K562 (cell line): ENCODE measurements around the gene FOS. TPM values are rescaled to one million over a fixed set of nuclear protein-coding genes. Genes with fewer than 3 reads are reported as not detected.
A peak's percentile ranks its signal among the peaks of the same experiment; 100 is the strongest.

ENCODE experiments used
- CEBPB ChIP-seq: fragments of 450-650 bp; IDR thresholded peaks from 2 replicates; pipeline ENCODE4 v1.6.1; 2016; ENCODE audit warnings: missing genetic modification characterization, missing compliant biosample characterization
- CLOCK ChIP-seq: fragments of 250-450 bp; sonication (Bioruptor Pico); IDR thresholded peaks from 2 replicates; pipeline ENCODE4 v1.4.0; 2020; ENCODE audit warnings: mild to moderate bottlenecking, moderate library complexity, borderline replicate concordance
- CTCFL ChIP-seq: IDR thresholded peaks from 2 replicates; pipeline ENCODE4 v1.6.1; 2011; ENCODE audit warnings: borderline replicate concordance, low read depth, mild to moderate bottlenecking, moderate library complexity, low read length; ENCODE audit not compliant: insufficient read depth, poor library complexity, severe bottlenecking
- DIDO1 ChIP-seq: fragments of 450-650 bp; IDR thresholded peaks from 2 replicates; pipeline ENCODE4 v1.6.1; 2016; ENCODE audit warnings: low read depth, missing biosample characterization, missing genetic modification characterization
- E2F8 ChIP-seq: fragments of 450-650 bp; IDR thresholded peaks from 2 replicates; pipeline ENCODE4 v1.7.1; 2018; ENCODE audit warnings: mild to moderate bottlenecking, low read depth; ENCODE audit not compliant: partially characterized antibody
- ETV5 ChIP-seq: sonication (generic); formaldehyde crosslinking; IDR thresholded peaks from 2 replicates; pipeline ENCODE4 v1.4.0; 2020; ENCODE audit warnings: low read depth, mild to moderate bottlenecking, missing genetic modification reagents
- HIVEP1 ChIP-seq: fragments of 250-450 bp; sonication (Bioruptor Pico); IDR thresholded peaks from 2 replicates; pipeline ENCODE4 v1.4.0; 2020; ENCODE audit warnings: mild to moderate bottlenecking
- HNRNPLL ChIP-seq: fragments of 200-400 bp; formaldehyde crosslinking; IDR thresholded peaks from 2 replicates; pipeline ENCODE4 v1.6.1; 2017; ENCODE audit warnings: low read length, low read depth, mild to moderate bottlenecking; ENCODE audit not compliant: poor library complexity, severe bottlenecking
- IRF1 ChIP-seq: sonication (generic); formaldehyde crosslinking; IDR thresholded peaks from 2 replicates; pipeline ENCODE4 v1.8.0; 2022; ENCODE audit warnings: missing genetic modification reagents, mild to moderate bottlenecking, borderline replicate concordance
- MTF1 ChIP-seq: fragments of 250-450 bp; sonication (Bioruptor Pico); IDR thresholded peaks from 2 replicates; pipeline ENCODE4 v1.9.0; 2021; ENCODE audit warnings: moderate library complexity, mild to moderate bottlenecking, inconsistent platforms, borderline replicate concordance
- MXD1 ChIP-seq: fragments of 250-450 bp; sonication (Bioruptor Pico); IDR thresholded peaks from 2 replicates; pipeline ENCODE4 v1.8.0; 2021; ENCODE audit warnings: borderline replicate concordance, mild to moderate bottlenecking, moderate library complexity; ENCODE audit not compliant: poor library complexity, severe bottlenecking
- NR2C2 ChIP-seq, 2 experiments: fragments of 200-800 bp in 1 of 2; sonication (Bioruptor generic) in 1 of 2; sonication (generic) in 1 of 2; formaldehyde crosslinking in 1 of 2; IDR thresholded peaks; 2 replicates each; pipeline versions ENCODE4 v1.6.1 to v1.8.0; 2016 to 2022; ENCODE audit warnings: mild to moderate bottlenecking in 1 of 2, missing compliant biosample characterization in 1 of 2, missing genetic modification characterization in 1 of 2, missing genetic modification reagents in 1 of 2
- RBFOX2 ChIP-seq: fragments of 200-400 bp; formaldehyde crosslinking; IDR thresholded peaks from 2 replicates; pipeline ENCODE4 v1.6.1; 2017; ENCODE audit warnings: low read depth, mild to moderate bottlenecking, low read length, moderate library complexity
- RFX5 ChIP-seq: IDR thresholded peaks from 2 replicates; pipeline ENCODE4 v1.6.1; 2011; ENCODE audit warnings: low read depth, mild to moderate bottlenecking, improper control_type of control experiment, low read length
- ZKSCAN8 ChIP-seq: fragments of 200-800 bp; sonication (Bioruptor generic); IDR thresholded peaks from 2 replicates; pipeline ENCODE4 v1.6.1; 2016; ENCODE audit warnings: missing genetic modification characterization, missing compliant biosample characterization
- ZNF707 ChIP-seq: fragments of 250-450 bp; sonication (Bioruptor Pico); conservative IDR thresholded peaks from 2 replicates; pipeline ENCODE4 v1.8.0; 2022; ENCODE audit warnings: inconsistent platforms, mild to moderate bottlenecking, moderate library complexity
- polyA plus RNA-seq, 8 experiments: library from polyadenylated mRNA; depleted of rRNA in 4 of 8; stranded (reverse) in 5 of 8; unstranded in 3 of 8; fragments of >200 nt; fragmentation: Nextera tagmentation in 2 of 8; fragmentation: Illumina TruSeq in 1 of 8; extraction: Ambion mirVana in 2 of 8; extraction: Trizol in 1 of 8; gene quantifications; 2 replicates each; pipeline versions ENCODE4 v1.2.1 to v1.2.3, GENCODE V29; 2011 to 2014; ENCODE audit warnings: inconsistent platforms in 1 of 8, missing spikeins in 1 of 8
- total RNA-seq, 7 experiments: library from RNA; depleted of rRNA in 6 of 7; stranded (reverse); fragments of >200 nt in 6 of 7; fragmentation: Illumina TruSeq in 2 of 7; extraction: Trizol in 2 of 7; gene quantifications; 2 replicates each; pipeline versions ENCODE4 v1.2.1 to v1.2.3, GENCODE V29; 2011 to 2021; ENCODE audit warnings: low replicate concordance in 1 of 7

The FOS gene
- total and polyA plus RNA-seq, 9 of the 15 experiments (the other 6 are each of a cell fraction or from before 2014, with no cell fraction given): 0.54 to 13.8 (median 8.9) TPM

- no peak for TF ChIP-seq CTCFL
- TF ChIP-seq ETV5 (CRISPR knock-in tag): no peak
- no peak for TF ChIP-seq CEBPB (tag)
- TF ChIP-seq RBFOX2: peak; percentile 85
- peak; percentile 74 for TF ChIP-seq HNRNPLL
- TF ChIP-seq MXD1 (CRISPR knock-in tag): no peak
- no peak for TF ChIP-seq E2F8
- no peak for TF ChIP-seq CLOCK
- TF ChIP-seq HIVEP1 (CRISPR knock-in tag): no peak
- TF ChIP-seq NR2C2 (CRISPR knock-in tag; IDR thresholded peaks at IDR 0.05): no peak
- TF ChIP-seq NR2C2 (tag; IDR thresholded peaks at IDR 0.05): peak; percentile 71
- no peak for TF ChIP-seq ZKSCAN8 (CRISPR knock-in tag)
- no peak for TF ChIP-seq DIDO1 (tag)
- TF ChIP-seq RFX5: no peak
- no peak for TF ChIP-seq IRF1
- no peak for TF ChIP-seq ZNF707 (CRISPR knock-in tag)
- TF ChIP-seq MTF1: no peak
Observed at GRCh38 chr14:75277008-75277814, 1.4 kb upstream of the FOS start (continued).
